ENCODE measurements around the gene BCDIN3D.

The BCDIN3D gene

GRCh38 chr12:49870501-49871262 lies 27.8 kb upstream of the BCDIN3D start:
- ATAC-seq (ENCODE audit: insufficient read depth, low read depth): no peak
- Histone ChIP-seq H3K9ac (ENCODE audit: low read depth, low read length) (no peak overlapping the region), H3K36me3 (ENCODE audit: insufficient read depth, low read length) (no peaks in the 10 kb centered on the region), H3K9me3 (ENCODE audit: insufficient read depth, low read length, severe bottlenecking) (no peaks in the 10 kb centered on the region), H3K27me3 (ENCODE audit: insufficient read depth, low read length, poor library complexity) (no peaks in the 10 kb centered on the region), H3K79me2 (ENCODE audit: insufficient read depth, low read length) (no peaks in the 10 kb centered on the region), H3K4me2 (ENCODE audit: insufficient read depth, low read length) (no peak overlapping the region), H3K4me3 (ENCODE audit: low read depth in 1 of 2, low read length in 2 of 2) (no peak overlapping the region), H4K20me1 (ENCODE audit: insufficient read depth, low read length) (no peaks in the 10 kb centered on the region; the same call in 1 of the 2 replicates), H2AFZ (ENCODE audit: low read depth, low read length) (no peak overlapping the region), H3K4me1 (ENCODE audit: insufficient read depth, low read length) (no peaks in the 10 kb centered on the region), H3K27ac (ENCODE audit: low read length) (no peak overlapping the region)
- TF ChIP-seq CTCF (IDR thresholded peaks at IDR 0.05; ENCODE audit: borderline replicate concordance, extremely low read depth, low read length, poor library complexity, severe bottlenecking) (no peak), EZH2 (IDR thresholded peaks at IDR 0.05; ENCODE audit: borderline replicate concordance, low read depth, low read length, severe bottlenecking) (no peak)
- no peak for DNase-seq

GRCh38 chr12:49869816-49870500 lies 27.1 kb upstream of the BCDIN3D start:
- Histone ChIP-seq H3K9me3 (ENCODE audit: insufficient read depth, low read length, severe bottlenecking) (no peaks in the 10 kb centered on the region), H3K79me2 (ENCODE audit: insufficient read depth, low read length) (no peaks in the 10 kb centered on the region), H3K27me3 (ENCODE audit: insufficient read depth, low read length, poor library complexity) (no peaks in the 10 kb centered on the region), H3K36me3 (ENCODE audit: insufficient read depth, low read length) (no peaks in the 10 kb centered on the region), H3K4me3 (ENCODE audit: low read depth in 1 of 2, low read length in 2 of 2) (no peak overlapping the region), H4K20me1 (ENCODE audit: insufficient read depth, low read length) (no peaks in the 10 kb centered on the region; the same call in 1 of the 2 replicates), H2AFZ (ENCODE audit: low read depth, low read length) (no peak overlapping the region), H3K9ac (ENCODE audit: low read depth, low read length) (no peak overlapping the region), H3K4me2 (ENCODE audit: insufficient read depth, low read length) (no peak overlapping the region), H3K4me1 (ENCODE audit: insufficient read depth, low read length) (no peaks in the 10 kb centered on the region), H3K27ac (ENCODE audit: low read length) (no peak overlapping the region)
- DNase-seq (no peak), ATAC-seq (ENCODE audit: insufficient read depth, low read depth) (no peak)
- no peak for TF ChIP-seq CTCF (IDR thresholded peaks at IDR 0.05; ENCODE audit: borderline replicate concordance, extremely low read depth, low read length, poor library complexity, severe bottlenecking)
- no peak for TF ChIP-seq EZH2 (IDR thresholded peaks at IDR 0.05; ENCODE audit: borderline replicate concordance, low read depth, low read length, severe bottlenecking)

GRCh38 chr12:49868952-49869815 lies 26.3 kb upstream of the BCDIN3D start:
- H3K9ac ChIP-seq (ENCODE audit: low read depth, low read length): no peak overlapping the region
- ATAC-seq (ENCODE audit: insufficient read depth, low read depth) (no peak), DNase-seq (no peak)
- H3K4me1 ChIP-seq (ENCODE audit: insufficient read depth, low read length): no peaks in the 10 kb centered on the region
- H2AFZ ChIP-seq (ENCODE audit: low read depth, low read length): no peak overlapping the region
- no peaks in the 10 kb centered on the region for H3K27me3 ChIP-seq (ENCODE audit: insufficient read depth, low read length, poor library complexity)
- TF ChIP-seq EZH2 (IDR thresholded peaks at IDR 0.05; ENCODE audit: borderline replicate concordance, low read depth, low read length, severe bottlenecking): no peak
- TF ChIP-seq CTCF (IDR thresholded peaks at IDR 0.05; ENCODE audit: borderline replicate concordance, extremely low read depth, low read length, poor library complexity, severe bottlenecking): no peak
- no peaks in the 10 kb centered on the region; the same call in 1 of the 2 replicates for H4K20me1 ChIP-seq (ENCODE audit: insufficient read depth, low read length)
- H3K27ac ChIP-seq (ENCODE audit: low read length): no peak overlapping the region
- H3K4me2 ChIP-seq (ENCODE audit: insufficient read depth, low read length): no peak overlapping the region
- no peaks in the 10 kb centered on the region for H3K79me2 ChIP-seq (ENCODE audit: insufficient read depth, low read length)
- no peaks in the 10 kb centered on the region for H3K9me3 ChIP-seq (ENCODE audit: insufficient read depth, low read length, severe bottlenecking)
- no peak overlapping the region for H3K4me3 ChIP-seq (ENCODE audit: low read depth in 1 of 2, low read length in 2 of 2)
- H3K36me3 ChIP-seq (ENCODE audit: insufficient read depth, low read length): no peaks in the 10 kb centered on the region
